NCI-H146 (cell line): ENCODE measurements around the gene TNFAIP2.
A peak's percentile ranks its signal among the peaks of the same experiment; 100 is the strongest.
"Not testable (repeated sequence)": the region's sequence is repeated elsewhere in the genome, so short reads cannot be mapped to it uniquely, and the experiment has no call there.

ENCODE experiments used
- DNase-seq: peaks from one replicate; lab custom pipeline; 2025; lab: John Stamatoyannopoulos, UW

TNFAIP2 gene

GRCh38 chr14:103107941-103108748 is 15.1 kb upstream of the TNFAIP2 start:
- no peak for DNase-seq

- no peak for DNase-seq
Measured at GRCh38 chr14:103108749-103109207, 14.5 kb upstream of the TNFAIP2 start.

GRCh38 chr14:103109535-103110441 is 13.5 kb upstream of the TNFAIP2 start:
- no peak for DNase-seq

DNA sequence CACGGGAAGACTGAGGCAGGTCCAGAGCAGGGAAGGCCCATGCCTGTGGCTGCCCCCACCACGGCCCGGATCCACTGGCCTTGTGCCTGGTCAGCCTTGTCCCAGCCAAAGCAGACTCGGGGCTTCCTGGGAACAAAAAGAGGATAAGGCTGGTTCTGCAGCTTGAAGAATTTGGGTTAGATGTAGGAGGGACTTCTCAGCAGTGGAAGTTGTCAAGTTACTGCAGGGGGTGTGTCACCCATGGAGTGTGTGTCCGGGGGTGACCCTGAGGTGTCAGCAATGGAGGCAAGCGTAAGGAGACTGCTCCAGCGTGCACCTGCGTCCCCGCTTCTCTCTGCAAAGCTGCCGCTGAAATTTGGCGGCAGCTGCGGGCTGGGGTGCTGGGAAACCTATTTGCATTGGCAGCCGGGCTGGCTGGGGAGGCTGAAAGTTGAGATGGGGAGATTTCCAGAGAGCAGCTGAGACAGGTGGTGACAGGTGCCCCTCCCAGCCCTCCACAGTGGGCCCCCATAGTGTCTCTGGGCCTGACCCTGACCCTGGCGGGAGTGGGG is 12.5 kb upstream of the TNFAIP2 start:
- no peak for DNase-seq

DNA sequence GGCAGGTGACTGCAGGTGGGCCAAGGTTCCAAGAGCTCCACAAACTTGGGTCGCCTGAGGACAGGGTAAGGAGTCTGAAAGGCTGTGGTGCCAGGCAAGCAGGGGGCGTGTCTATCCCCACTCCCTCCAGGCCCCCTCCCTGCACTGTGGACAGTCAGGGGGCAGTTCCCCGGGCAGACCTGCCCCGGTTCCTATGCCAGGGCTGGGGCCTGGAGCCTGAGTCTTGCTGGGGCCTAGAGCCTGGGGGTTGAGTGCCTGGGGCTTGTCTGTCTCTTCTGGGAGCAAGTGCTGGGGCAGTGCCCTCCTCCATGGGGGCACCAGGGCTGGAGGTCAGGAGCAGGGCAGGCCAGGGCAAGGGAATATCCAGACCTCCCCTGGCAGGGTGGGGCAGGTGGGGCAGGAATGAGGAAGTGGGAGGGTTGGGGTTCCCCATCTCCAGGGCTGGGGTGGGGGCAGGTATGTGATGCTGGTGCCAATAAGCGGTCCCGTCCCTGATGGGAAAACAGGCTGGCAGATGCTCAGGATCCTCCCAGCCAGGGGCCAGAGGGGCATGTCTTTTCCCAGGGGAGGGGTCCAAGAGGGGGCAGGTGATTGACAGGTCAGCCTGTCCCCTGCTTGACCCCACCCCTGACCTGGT is 11.9 kb upstream of the TNFAIP2 start:
- DNase-seq, result no peak

- no peak for DNase-seq
Measured at GRCh38 chr14:103112400-103113243, 10.6 kb upstream of the TNFAIP2 start.

GRCh38 chr14:103113303-103113702 is 10.0 kb upstream of the TNFAIP2 start:
- no peak for DNase-seq

GRCh38 chr14:103113774-103114173 is 9.5 kb upstream of the TNFAIP2 start:
- no peak for DNase-seq

- DNase-seq, result not testable (repeated sequence)
Measured at GRCh38 chr14:103115086-103115679, 8.1 kb upstream of the TNFAIP2 start.

GRCh38 chr14:103115845-103116572 is 7.3 kb upstream of the TNFAIP2 start:
- no peak for DNase-seq

- DNase-seq, result no peak
Measured at GRCh38 chr14:103116636-103117035, 6.6 kb upstream of the TNFAIP2 start.

- not testable (repeated sequence) for DNase-seq
Measured at GRCh38 chr14:103117499-103117898, 5.8 kb upstream of the TNFAIP2 start.

DNA sequence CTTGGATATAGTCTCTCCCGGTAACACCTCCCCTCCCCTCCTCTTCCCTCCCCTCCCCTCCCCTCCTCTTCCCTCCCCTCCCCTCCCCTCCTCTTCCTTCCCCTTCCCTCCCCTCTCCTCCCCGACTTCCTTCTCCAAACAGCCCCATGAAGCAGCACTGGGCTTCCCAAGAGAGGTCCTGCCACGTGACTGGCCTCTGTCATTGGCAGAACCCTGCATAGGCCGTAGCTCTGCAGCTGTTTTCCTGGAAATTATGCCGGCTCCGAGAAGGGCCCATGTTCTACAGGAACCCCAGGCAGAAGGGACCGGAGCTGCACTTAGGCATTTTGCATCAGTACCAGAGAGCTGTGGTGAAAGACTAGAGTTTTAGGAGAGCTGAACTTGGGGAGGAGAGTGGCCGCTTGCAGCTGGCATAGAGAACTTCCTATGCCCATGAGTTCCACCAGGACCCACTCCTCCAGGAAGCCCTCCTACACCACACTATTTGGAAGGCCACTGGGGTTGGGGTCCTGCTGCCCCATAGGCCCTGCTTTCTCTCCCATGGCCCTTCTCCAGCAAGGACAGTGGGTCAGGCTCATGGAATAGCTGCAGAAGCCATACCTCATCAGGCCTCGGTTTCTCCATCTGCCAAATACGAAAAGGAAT is 5.1 kb upstream of the TNFAIP2 start:
- DNase-seq, result no peak

DNA sequence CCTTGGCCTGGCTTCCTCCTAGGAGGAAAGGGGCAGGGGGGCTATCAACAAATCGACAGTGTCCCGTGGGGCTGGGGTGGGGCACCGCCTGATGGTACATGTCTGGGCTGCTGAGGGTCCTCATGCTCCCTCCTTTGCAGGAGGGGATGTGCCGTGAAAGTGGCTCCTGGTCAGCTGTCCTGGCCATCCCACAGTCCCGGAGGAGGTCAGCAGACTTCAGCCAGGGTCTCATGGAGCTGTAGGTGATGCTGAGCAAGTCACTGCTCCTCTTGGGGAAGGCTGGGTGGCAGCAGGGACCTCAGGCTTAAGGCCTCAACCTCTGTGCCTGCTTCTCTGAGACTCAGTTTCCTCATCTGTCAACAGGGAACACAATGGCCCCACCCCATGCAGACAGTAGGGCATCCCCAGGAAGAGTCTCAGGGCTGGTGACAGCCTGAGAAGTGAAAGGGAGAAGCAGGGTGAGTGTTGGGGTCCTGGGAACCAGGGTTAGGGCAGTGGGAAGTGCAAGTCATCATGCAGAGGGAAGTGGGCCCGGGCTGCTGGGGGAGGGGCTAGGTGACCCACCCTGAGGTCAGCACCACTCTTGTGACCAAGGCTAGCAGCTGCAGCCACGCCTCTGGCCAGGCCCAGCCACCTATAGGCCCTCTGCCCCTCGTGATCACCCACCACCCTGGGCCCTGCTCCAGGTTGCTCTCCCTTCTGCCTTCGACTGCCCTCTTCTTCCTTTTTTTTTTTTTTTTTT is 4.4 kb upstream of the TNFAIP2 start:
- no peak for DNase-seq

- not testable (repeated sequence) for DNase-seq
Measured at GRCh38 chr14:103119527-103119926, 3.7 kb upstream of the TNFAIP2 start.

GRCh38 chr14:103121121-103121845 is 2.0 kb upstream of the TNFAIP2 start:
- no peak for DNase-seq

DNA sequence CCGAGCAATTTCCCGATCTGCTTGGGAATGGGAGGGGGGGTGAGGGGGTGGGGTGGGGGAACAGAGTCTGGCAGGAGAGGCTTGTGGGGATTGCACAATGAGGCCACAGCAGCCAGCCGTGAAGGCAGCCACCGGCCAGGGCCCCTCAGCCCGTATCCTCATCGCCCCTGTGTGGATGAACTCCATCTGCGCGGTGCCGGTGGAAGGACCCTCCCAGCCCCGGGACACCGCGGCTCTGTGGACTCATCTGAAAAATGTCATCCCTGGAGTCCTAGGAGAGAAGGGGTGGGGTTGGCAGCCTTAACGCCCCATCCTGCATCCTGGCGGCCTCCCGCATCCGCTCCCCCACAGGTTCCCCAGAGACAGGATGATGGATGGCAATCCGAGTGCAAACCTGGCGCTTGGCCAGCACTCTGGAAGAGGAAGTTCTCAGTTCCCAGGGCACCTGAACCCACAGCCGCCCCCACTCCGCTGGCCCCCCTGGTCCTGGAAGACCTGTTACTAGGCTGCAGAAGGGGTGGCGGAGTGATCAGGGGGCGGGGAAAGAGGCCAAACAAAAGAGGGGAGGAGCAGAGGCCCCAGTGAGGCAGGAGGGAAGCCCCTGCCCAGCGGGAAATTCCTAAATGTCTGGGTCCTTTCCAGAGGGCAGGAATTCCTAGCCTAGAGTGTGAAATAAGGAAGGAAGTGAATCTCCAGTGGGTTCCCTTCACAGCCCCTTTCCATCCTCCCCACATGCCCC is 1.2 kb upstream of the TNFAIP2 start:
- peak; percentile 76 for DNase-seq
